ENCODE measurements around the gene PPP1R15B. TPM values are rescaled to one million over a fixed set of nuclear protein-coding genes. Genes with fewer than 3 reads are reported as not detected.

Gene PPP1R15B
- total and polyA plus RNA-seq, 10 of the 15 experiments (the other 5 are each of a cell fraction or from before 2014, with no cell fraction given): 13.9 to 38.1 (median 26.5) TPM

GRCh38 chr1:204409836-204410687, 1.6 kb downstream of the PPP1R15B start (continued):
- TF ChIP-seq STAT1 (conservative IDR thresholded peaks at IDR 0.05) (no peak), PAX8 (IDR thresholded peaks at IDR 0.05) (no peak), HDAC2 (IDR thresholded peaks at IDR 0.05) (no peak), NRF1 (conservative IDR thresholded peaks at IDR 0.05; ENCODE audit: low read depth, low read length) (no peak), CHD4 (IDR thresholded peaks at IDR 0.05) (no peak), MYC (IDR thresholded peaks at IDR 0.05; ENCODE audit: insufficient read depth, insufficient read length, insufficient replicate concordance, low read length, severe bottlenecking) (peak; percentile 30), NFXL1 (IDR thresholded peaks at IDR 0.05; ENCODE audit: borderline replicate concordance) (no peak), PAX5 (IDR thresholded peaks at IDR 0.05; ENCODE audit: borderline replicate concordance, low read depth, low read length) (no peak), RAD51 (IDR thresholded peaks at IDR 0.05) (no peak)

- Histone ChIP-seq H3K4me1 (ENCODE audit: control insufficient read depth, insufficient read depth, low read length) (no peaks in the 10 kb centered on the region), H3K4me2 (ENCODE audit: control insufficient read depth, insufficient read depth) (peak overlapping the region; percentile 92), H3K36me3 (ENCODE audit: control insufficient read depth in 2 of 2, insufficient read depth in 2 of 2, low read length in 1 of 2) (peaks cover 0 to 13% of the 10 kb centered on the region in 2 experiments; a peak in 3 of 4 replicates), H3K4me3 (peak overlapping the region; percentile 87), H3K9me3 (replicated peaks; ENCODE audit: control insufficient read depth, insufficient read depth, low read length) (no peaks in the 10 kb centered on the region), H3K27ac (ENCODE audit: control insufficient read depth, insufficient read depth) (peak overlapping the region; percentile 99), H3K79me2 (ENCODE audit: control insufficient read depth, insufficient read depth, low read length) (peaks cover 77% of the 10 kb centered on the region), H3K27me3 (replicated peaks in 1 of 2; ENCODE audit: control insufficient read depth in 2 of 2, insufficient read depth in 2 of 2, low read length in 1 of 2) (no peaks in the 10 kb centered on the region), H3K9ac (ENCODE audit: control insufficient read depth, insufficient read depth, low read length) (peak overlapping the region; percentile 98), H4K20me1 (ENCODE audit: control insufficient read depth, insufficient read depth) (peaks cover 13% of the 10 kb centered on the region), H2AFZ (ENCODE audit: control insufficient read depth, low read depth, low read length) (no peak overlapping the region)
- RAD21 ChIA-PET (ENCODE audit: unreplicated experiment): interaction anchor here (0.6 to 2.6 kb wide), 6 partner anchors 12 to 85 kb away, joined by 3 to 11 read pairs (median 4); partner anchors contain the start of gene PIK3C2B
- no peak for FAIRE-seq
- in situ Hi-C loops (cut with MboI): no loop called here
- WGBS (ENCODE audit: insufficient coverage, insufficient replicate concordance, low lambda C conversion rate, missing lambda C conversion rate): 2% methylated on average over 3 of the region's 3 CpGs
- DNase-seq (ENCODE audit: low read depth, low spot score): no peak
- CTCF ChIA-PET: interaction anchor here (1.0 to 4.7 kb wide), 5 partner anchors 11 to 94 kb away, joined by 3 to 73 read pairs (median 7); no protein-coding TSS in a partner anchor
- intact Hi-C loops (cut with micrococcal nuclease; ENCODE audit: unreplicated experiment): no loop called here
- no peak for TF ChIP-seq NFXL1 (IDR thresholded peaks at IDR 0.05; ENCODE audit: borderline replicate concordance)
- TF ChIP-seq, protein P1, sequence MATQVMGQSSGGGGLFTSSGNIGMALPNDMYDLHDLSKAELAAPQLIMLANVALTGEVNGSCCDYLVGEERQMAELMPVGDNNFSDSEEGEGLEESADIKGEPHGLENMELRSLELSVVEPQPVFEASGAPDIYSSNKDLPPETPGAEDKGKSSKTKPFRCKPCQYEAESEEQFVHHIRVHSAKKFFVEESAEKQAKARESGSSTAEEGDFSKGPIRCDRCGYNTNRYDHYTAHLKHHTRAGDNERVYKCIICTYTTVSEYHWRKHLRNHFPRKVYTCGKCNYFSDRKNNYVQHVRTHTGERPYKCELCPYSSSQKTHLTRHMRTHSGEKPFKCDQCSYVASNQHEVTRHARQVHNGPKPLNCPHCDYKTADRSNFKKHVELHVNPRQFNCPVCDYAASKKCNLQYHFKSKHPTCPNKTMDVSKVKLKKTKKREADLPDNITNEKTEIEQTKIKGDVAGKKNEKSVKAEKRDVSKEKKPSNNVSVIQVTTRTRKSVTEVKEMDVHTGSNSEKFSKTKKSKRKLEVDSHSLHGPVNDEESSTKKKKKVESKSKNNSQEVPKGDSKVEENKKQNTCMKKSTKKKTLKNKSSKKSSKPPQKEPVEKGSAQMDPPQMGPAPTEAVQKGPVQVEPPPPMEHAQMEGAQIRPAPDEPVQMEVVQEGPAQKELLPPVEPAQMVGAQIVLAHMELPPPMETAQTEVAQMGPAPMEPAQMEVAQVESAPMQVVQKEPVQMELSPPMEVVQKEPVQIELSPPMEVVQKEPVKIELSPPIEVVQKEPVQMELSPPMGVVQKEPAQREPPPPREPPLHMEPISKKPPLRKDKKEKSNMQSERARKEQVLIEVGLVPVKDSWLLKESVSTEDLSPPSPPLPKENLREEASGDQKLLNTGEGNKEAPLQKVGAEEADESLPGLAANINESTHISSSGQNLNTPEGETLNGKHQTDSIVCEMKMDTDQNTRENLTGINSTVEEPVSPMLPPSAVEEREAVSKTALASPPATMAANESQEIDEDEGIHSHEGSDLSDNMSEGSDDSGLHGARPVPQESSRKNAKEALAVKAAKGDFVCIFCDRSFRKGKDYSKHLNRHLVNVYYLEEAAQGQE (IDR thresholded peaks at IDR 0.05; ENCODE audit: low read depth, low read length): peak; percentile 56; the same call in 1 of the 2 replicates
- POLR2A ChIA-PET: no interaction called here
- no peak for ATAC-seq
- no TSS peak for BruUV-seq (replicated peaks)
- SMC1A ChIA-PET (ENCODE audit: uncharacterized antibody, unreplicated experiment): interaction anchor here (1.3 to 2.3 kb wide), 5 partner anchors 10 to 97 kb away, joined by 6 to 11 read pairs (median 9); no protein-coding TSS in a partner anchor
These were observed 2.5 kb downstream of the PPP1R15B start for GRCh38 chr1:204409123-204409522.

Measured in GM12878 (cell line).